ENCODE data around the gene SENP1.

Gene SENP1

GRCh38 chr12:48110691-48111311 is 4.9 kb upstream of the SENP1 start:
- DNase-seq, result no peak

GRCh38 chr12:48109424-48109823 is 3.5 kb upstream of the SENP1 start:
- DNase-seq, result peak in 1 of 5 experiments; percentile 33

- DNase-seq, result no peak
Measured at GRCh38 chr12:48106681-48107613, 1.1 kb upstream of the SENP1 start.

GRCh38 chr12:48105321-48105866 is 485 bp downstream of the SENP1 start:
- peak; percentile 9 to 56 (median 45) for DNase-seq

GRCh38 chr12:48104531-48104930 is 1.3 kb downstream of the SENP1 start:
- no peak for DNase-seq

- no peak for DNase-seq
Measured at GRCh38 chr12:48092611-48093010, 13.3 kb downstream of the SENP1 start.

GRCh38 chr12:48086327-48086726 is 19.6 kb downstream of the SENP1 start:
- DNase-seq, result no peak

- no peak for DNase-seq
Measured at GRCh38 chr12:48084841-48085460, 20.9 kb downstream of the SENP1 start.

GRCh38 chr12:48084066-48084465 is 21.8 kb downstream of the SENP1 start:
- no peak for DNase-seq

- DNase-seq, result no peak
Measured at GRCh38 chr12:48080821-48081220, 25.1 kb downstream of the SENP1 start.

GRCh38 chr12:48080285-48080684 is 25.6 kb downstream of the SENP1 start:
- no peak for DNase-seq

- DNase-seq, result no peak
Measured at GRCh38 chr12:48078901-48079300, 27.0 kb downstream of the SENP1 start.

- DNase-seq, result no peak
Measured at GRCh38 chr12:48077111-48077510, 28.8 kb downstream of the SENP1 start.

- no peak for DNase-seq
Measured at GRCh38 chr12:48075832-48076231, 30.0 kb downstream of the SENP1 start.

GRCh38 chr12:48074266-48074665 is 31.6 kb downstream of the SENP1 start:
- no peak for DNase-seq

- no peak for DNase-seq
Measured at GRCh38 chr12:48072266-48072665, 33.6 kb downstream of the SENP1 start.

GRCh38 chr12:48071808-48072207 is 34.1 kb downstream of the SENP1 start:
- no peak for DNase-seq

- DNase-seq, result no peak
Measured at GRCh38 chr12:48070731-48071130, 35.1 kb downstream of the SENP1 start.

GRCh38 chr12:48070033-48070432 is 35.8 kb downstream of the SENP1 start:
- no peak for DNase-seq

- DNase-seq, result no peak
Measured at GRCh38 chr12:48069241-48069640, 36.6 kb downstream of the SENP1 start.

- no peak for DNase-seq
Measured at GRCh38 chr12:48068457-48068856, 37.4 kb downstream of the SENP1 start.

- no peak for DNase-seq
Measured at GRCh38 chr12:48067250-48067938, 38.5 kb downstream of the SENP1 start.

GRCh38 chr12:48065041-48065440 is 40.8 kb downstream of the SENP1 start:
- DNase-seq, result no peak

Data from T-helper 2 cell (primary cell).